ENCODE results near the gene GOLGA6A. TPM values are rescaled to one million over a fixed set of nuclear protein-coding genes. Genes with fewer than 3 reads are reported as not detected.
A peak's percentile ranks its signal among the peaks of the same experiment; 100 is the strongest.

Gene GOLGA6A
- total RNA-seq, 1 experiment from 2014 or later, result 6.0 TPM

GRCh38 chr15:74130155-74130848 lies 48.0 kb upstream of the GOLGA6A start, which contains the start of gene ISLR2 (continued):
- TF ChIP-seq, protein P1, sequence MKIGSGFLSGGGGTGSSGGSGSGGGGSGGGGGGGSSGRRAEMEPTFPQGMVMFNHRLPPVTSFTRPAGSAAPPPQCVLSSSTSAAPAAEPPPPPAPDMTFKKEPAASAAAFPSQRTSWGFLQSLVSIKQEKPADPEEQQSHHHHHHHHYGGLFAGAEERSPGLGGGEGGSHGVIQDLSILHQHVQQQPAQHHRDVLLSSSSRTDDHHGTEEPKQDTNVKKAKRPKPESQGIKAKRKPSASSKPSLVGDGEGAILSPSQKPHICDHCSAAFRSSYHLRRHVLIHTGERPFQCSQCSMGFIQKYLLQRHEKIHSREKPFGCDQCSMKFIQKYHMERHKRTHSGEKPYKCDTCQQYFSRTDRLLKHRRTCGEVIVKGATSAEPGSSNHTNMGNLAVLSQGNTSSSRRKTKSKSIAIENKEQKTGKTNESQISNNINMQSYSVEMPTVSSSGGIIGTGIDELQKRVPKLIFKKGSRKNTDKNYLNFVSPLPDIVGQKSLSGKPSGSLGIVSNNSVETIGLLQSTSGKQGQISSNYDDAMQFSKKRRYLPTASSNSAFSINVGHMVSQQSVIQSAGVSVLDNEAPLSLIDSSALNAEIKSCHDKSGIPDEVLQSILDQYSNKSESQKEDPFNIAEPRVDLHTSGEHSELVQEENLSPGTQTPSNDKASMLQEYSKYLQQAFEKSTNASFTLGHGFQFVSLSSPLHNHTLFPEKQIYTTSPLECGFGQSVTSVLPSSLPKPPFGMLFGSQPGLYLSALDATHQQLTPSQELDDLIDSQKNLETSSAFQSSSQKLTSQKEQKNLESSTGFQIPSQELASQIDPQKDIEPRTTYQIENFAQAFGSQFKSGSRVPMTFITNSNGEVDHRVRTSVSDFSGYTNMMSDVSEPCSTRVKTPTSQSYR (CRISPR knock-in tag; IDR thresholded peaks at IDR 0.05), result no peak
- TF ChIP-seq ZNF317 (CRISPR knock-in tag; IDR thresholded peaks at IDR 0.05; ENCODE audit: borderline replicate concordance, low read depth) (no peak), ATF1 (CRISPR knock-in tag; IDR thresholded peaks at IDR 0.05) (no peak), CREM (CRISPR knock-in tag; IDR thresholded peaks at IDR 0.05) (no peak), EMX1 (CRISPR knock-in tag; IDR thresholded peaks at IDR 0.05) (no peak), ZNF138 (CRISPR knock-in tag; conservative IDR thresholded peaks at IDR 0.05) (no peak), ZSCAN18 (CRISPR knock-in tag; IDR thresholded peaks at IDR 0.05) (no peak), ZNF416 (CRISPR knock-in tag; IDR thresholded peaks at IDR 0.05) (no peak), MYBL2 (CRISPR knock-in tag; IDR thresholded peaks at IDR 0.05) (no peak), ZNF219 (CRISPR knock-in tag; IDR thresholded peaks at IDR 0.05; ENCODE audit: borderline replicate concordance) (0 out of 2 replicates have a peak, but pooled peaks have one; percentile 57), TP53 (CRISPR knock-in tag; IDR thresholded peaks at IDR 0.05) (no peak), ZMAT4 (CRISPR knock-in tag; IDR thresholded peaks at IDR 0.05) (no peak), PRDM15 (CRISPR knock-in tag; IDR thresholded peaks at IDR 0.05) (no peak), MXD4 (CRISPR knock-in tag; IDR thresholded peaks at IDR 0.05; ENCODE audit: borderline replicate concordance) (no peak), ESRRA (CRISPR knock-in tag; IDR thresholded peaks at IDR 0.05; ENCODE audit: borderline replicate concordance) (no peak), ZBTB21 (CRISPR knock-in tag; IDR thresholded peaks at IDR 0.05; ENCODE audit: borderline replicate concordance) (peak; percentile 6; the same call in 1 of the 2 replicates), ZNF263 (CRISPR knock-in tag; IDR thresholded peaks at IDR 0.05; ENCODE audit: low read depth) (no peak), RELA (CRISPR knock-in tag; IDR thresholded peaks at IDR 0.05; ENCODE audit: borderline replicate concordance) (peak; percentile 64; the same call in 1 of the 2 replicates), GABPB1 (CRISPR knock-in tag; IDR thresholded peaks at IDR 0.05) (no peak), GRHL2 (CRISPR knock-in tag; IDR thresholded peaks at IDR 0.05; ENCODE audit: insufficient replicate concordance, severe bottlenecking) (no peak)
- TF ChIP-seq, protein P2, sequence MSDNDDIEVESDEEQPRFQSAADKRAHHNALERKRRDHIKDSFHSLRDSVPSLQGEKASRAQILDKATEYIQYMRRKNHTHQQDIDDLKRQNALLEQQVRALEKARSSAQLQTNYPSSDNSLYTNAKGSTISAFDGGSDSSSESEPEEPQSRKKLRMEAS (CRISPR knock-in tag; IDR thresholded peaks at IDR 0.05), result peak; percentile 83; the same call in 1 of the 2 replicates
- TF ChIP-seq, protein P3, sequence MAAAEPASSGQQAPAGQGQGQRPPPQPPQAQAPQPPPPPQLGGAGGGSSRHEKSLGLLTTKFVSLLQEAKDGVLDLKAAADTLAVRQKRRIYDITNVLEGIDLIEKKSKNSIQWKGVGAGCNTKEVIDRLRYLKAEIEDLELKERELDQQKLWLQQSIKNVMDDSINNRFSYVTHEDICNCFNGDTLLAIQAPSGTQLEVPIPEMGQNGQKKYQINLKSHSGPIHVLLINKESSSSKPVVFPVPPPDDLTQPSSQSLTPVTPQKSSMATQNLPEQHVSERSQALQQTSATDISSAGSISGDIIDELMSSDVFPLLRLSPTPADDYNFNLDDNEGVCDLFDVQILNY (CRISPR knock-in tag; IDR thresholded peaks at IDR 0.05), result no peak
- TF ChIP-seq, protein P4, sequence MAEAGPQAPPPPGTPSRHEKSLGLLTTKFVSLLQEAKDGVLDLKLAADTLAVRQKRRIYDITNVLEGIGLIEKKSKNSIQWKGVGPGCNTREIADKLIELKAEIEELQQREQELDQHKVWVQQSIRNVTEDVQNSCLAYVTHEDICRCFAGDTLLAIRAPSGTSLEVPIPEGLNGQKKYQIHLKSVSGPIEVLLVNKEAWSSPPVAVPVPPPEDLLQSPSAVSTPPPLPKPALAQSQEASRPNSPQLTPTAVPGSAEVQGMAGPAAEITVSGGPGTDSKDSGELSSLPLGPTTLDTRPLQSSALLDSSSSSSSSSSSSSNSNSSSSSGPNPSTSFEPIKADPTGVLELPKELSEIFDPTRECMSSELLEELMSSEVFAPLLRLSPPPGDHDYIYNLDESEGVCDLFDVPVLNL (CRISPR knock-in tag; IDR thresholded peaks at IDR 0.05; ENCODE audit: borderline replicate concordance, low read depth), result no peak; the same call in 1 of the 2 replicates
- TF ChIP-seq, protein P5, sequence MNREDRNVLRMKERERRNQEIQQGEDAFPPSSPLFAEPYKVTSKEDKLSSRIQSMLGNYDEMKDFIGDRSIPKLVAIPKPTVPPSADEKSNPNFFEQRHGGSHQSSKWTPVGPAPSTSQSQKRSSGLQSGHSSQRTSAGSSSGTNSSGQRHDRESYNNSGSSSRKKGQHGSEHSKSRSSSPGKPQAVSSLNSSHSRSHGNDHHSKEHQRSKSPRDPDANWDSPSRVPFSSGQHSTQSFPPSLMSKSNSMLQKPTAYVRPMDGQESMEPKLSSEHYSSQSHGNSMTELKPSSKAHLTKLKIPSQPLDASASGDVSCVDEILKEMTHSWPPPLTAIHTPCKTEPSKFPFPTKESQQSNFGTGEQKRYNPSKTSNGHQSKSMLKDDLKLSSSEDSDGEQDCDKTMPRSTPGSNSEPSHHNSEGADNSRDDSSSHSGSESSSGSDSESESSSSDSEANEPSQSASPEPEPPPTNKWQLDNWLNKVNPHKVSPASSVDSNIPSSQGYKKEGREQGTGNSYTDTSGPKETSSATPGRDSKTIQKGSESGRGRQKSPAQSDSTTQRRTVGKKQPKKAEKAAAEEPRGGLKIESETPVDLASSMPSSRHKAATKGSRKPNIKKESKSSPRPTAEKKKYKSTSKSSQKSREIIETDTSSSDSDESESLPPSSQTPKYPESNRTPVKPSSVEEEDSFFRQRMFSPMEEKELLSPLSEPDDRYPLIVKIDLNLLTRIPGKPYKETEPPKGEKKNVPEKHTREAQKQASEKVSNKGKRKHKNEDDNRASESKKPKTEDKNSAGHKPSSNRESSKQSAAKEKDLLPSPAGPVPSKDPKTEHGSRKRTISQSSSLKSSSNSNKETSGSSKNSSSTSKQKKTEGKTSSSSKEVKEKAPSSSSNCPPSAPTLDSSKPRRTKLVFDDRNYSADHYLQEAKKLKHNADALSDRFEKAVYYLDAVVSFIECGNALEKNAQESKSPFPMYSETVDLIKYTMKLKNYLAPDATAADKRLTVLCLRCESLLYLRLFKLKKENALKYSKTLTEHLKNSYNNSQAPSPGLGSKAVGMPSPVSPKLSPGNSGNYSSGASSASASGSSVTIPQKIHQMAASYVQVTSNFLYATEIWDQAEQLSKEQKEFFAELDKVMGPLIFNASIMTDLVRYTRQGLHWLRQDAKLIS (CRISPR knock-in tag; IDR thresholded peaks at IDR 0.05; ENCODE audit: borderline replicate concordance), result no peak
